Stimulated activated CD4-positive, alpha-beta T cell treated with anti-CD3 and anti-CD28 coated beads, Interleukin-4, amount 100 ng/mL, for 4 hours (primary cell): Measurements from ENCODE around the gene HSD17B10.
"Not testable (repeated sequence)": the region's sequence is repeated elsewhere in the genome, so short reads cannot be mapped to it uniquely, and the experiment has no call there.

ENCODE experiments used
- DNase-seq, 2 experiments: peaks; one replicate each; pipeline ENCODE4 v3.0.0-alpha.2; 2020

HSD17B10 gene

DNA sequence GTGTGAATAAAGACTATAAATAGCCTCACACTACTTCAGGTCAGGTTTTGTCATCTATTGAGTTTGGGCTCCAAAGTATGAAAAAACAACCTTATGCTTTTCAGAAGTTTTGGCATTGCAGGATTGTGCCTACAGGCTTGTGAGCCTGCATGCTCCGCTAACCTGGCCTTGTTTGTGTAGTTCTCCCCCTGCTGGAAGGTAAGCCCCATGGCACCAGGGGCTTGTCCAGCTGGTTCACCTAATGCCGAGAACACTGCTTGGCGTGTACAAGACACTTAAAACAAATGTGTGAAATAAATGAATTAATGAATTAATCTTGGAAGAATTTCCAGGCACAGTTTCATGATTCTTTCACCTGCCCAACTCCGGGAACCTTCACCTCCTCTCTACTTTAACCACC lies 1.8 kb upstream of the HSD17B10 start:
- peak; percentile 36 to 44 for DNase-seq

- no peak for DNase-seq
These were observed 3.9 kb downstream of the HSD17B10 start for GRCh38 chrX:53430231-53430630.

DNA sequence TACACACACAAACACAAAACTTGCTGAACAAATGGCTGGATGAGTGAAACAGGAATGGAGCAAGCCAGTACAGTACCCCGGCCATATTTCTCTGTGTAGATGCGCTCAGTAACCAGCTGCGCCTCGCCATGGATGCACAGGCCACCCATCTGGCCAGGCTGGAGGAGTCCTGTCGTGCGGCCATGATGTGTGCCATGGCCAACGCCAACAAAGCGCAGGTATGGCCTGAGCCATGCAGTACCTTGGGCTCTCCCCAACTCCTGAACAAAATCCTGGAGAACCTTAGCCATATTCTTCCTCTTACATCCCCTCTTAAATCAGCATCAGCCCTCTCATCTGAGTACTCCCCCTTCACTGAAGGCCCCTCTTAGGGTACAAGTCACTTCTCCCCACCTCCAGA lies 4.4 kb downstream of the HSD17B10 start:
- no peak for DNase-seq

GRCh38 chrX:53422861-53423306 lies 11.3 kb downstream of the HSD17B10 start, which contains the start of gene RIBC1:
Gene RIBC1, plus strand, starts transcription at chrX:53422873. Its CDS starts 3,404 bp downstream, at chrX:53426277.
- no peak for DNase-seq

- DNase-seq = peak; percentile 86 to 95
These were observed 11.9 kb downstream of the HSD17B10 start, which contains the start of gene SMC1A for GRCh38 chrX:53422086-53422860. Gene SMC1A, minus strand, starts transcription at chrX:53422654. Its CDS starts 54 bp downstream, at chrX:53422600.

- DNase-seq = no peak
These were observed 12.4 kb downstream of the HSD17B10 start for GRCh38 chrX:53421772-53422085.

- no peak for DNase-seq
These were observed 13.0 kb downstream of the HSD17B10 start for GRCh38 chrX:53421125-53421524.

- not testable (repeated sequence) for DNase-seq
These were observed 13.8 kb downstream of the HSD17B10 start for GRCh38 chrX:53420351-53420750.

GRCh38 chrX:53412446-53412845 lies 21.7 kb downstream of the HSD17B10 start:
- no peak for DNase-seq

- no peak for DNase-seq
These were observed 30.6 kb downstream of the HSD17B10 start for GRCh38 chrX:53403535-53403934.

- no peak for DNase-seq
These were observed 36.0 kb downstream of the HSD17B10 start for GRCh38 chrX:53398216-53398615.

GRCh38 chrX:53395605-53396298 lies 38.4 kb downstream of the HSD17B10 start:
- no peak for DNase-seq

- DNase-seq = no peak
These were observed 50.6 kb downstream of the HSD17B10 start for GRCh38 chrX:53383376-53384076.
